ENCODE results near the gene HLF. TPM values are rescaled to one million over a fixed set of nuclear protein-coding genes. Genes with fewer than 3 reads are reported as not detected.

HLF gene
- total and polyA plus RNA-seq, 2 experiments from 2014 or later = 0.28 TPM; not detected in 1

- TF ChIP-seq, protein P1, sequence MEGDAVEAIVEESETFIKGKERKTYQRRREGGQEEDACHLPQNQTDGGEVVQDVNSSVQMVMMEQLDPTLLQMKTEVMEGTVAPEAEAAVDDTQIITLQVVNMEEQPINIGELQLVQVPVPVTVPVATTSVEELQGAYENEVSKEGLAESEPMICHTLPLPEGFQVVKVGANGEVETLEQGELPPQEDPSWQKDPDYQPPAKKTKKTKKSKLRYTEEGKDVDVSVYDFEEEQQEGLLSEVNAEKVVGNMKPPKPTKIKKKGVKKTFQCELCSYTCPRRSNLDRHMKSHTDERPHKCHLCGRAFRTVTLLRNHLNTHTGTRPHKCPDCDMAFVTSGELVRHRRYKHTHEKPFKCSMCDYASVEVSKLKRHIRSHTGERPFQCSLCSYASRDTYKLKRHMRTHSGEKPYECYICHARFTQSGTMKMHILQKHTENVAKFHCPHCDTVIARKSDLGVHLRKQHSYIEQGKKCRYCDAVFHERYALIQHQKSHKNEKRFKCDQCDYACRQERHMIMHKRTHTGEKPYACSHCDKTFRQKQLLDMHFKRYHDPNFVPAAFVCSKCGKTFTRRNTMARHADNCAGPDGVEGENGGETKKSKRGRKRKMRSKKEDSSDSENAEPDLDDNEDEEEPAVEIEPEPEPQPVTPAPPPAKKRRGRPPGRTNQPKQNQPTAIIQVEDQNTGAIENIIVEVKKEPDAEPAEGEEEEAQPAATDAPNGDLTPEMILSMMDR (conservative IDR thresholded peaks at IDR 0.05; ENCODE audit: low read depth in 2 of 2) = no peak
- no peak for TF ChIP-seq REST (IDR thresholded peaks at IDR 0.05; ENCODE audit: unreplicated experiment)
Observed at GRCh38 chr17:55321427-55322060, 56.8 kb downstream of the HLF start (continued).

DNA sequence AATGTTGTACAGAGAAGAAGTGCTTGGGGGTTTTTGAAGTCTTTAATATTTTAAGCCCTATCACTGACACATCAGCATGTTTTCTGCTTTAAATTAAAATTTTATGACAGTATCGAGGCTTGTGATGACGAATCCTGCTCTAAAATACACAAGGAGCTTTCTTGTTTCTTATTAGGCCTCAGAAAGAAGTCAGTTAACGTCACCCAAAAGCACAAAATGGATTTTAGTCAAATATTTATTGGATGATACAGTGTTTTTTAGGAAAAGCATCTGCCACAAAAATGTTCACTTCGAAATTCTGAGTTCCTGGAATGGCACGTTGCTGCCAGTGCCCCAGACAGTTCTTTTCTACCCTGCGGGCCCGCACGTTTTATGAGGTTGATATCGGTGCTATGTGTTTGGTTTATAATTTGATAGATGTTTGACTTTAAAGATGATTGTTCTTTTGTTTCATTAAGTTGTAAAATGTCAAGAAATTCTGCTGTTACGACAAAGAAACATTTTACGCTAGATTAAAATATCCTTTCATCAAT, 57.8 kb downstream of the HLF start:
- no peak overlapping the region for H3K27ac Mint-ChIP-seq
- H3K27me3 Mint-ChIP-seq (ENCODE audit: insufficient read depth, low read depth, poor library complexity) = no peaks in the 10 kb centered on the region
- TF ChIP-seq, protein P1 (conservative IDR thresholded peaks at IDR 0.05; ENCODE audit: low read depth in 2 of 2) = no peak
- TF ChIP-seq STAT1 (IDR thresholded peaks at IDR 0.05; ENCODE audit: unreplicated experiment) (no peak), EZH2 (IDR thresholded peaks at IDR 0.05; ENCODE audit: low read depth, unreplicated experiment) (no peak), REST (IDR thresholded peaks at IDR 0.05; ENCODE audit: unreplicated experiment) (no peak)
- TF ChIP-seq, protein P2, sequence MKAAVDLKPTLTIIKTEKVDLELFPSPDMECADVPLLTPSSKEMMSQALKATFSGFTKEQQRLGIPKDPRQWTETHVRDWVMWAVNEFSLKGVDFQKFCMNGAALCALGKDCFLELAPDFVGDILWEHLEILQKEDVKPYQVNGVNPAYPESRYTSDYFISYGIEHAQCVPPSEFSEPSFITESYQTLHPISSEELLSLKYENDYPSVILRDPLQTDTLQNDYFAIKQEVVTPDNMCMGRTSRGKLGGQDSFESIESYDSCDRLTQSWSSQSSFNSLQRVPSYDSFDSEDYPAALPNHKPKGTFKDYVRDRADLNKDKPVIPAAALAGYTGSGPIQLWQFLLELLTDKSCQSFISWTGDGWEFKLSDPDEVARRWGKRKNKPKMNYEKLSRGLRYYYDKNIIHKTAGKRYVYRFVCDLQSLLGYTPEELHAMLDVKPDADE (IDR thresholded peaks at IDR 0.05) = no peak

More for the DNA sequence above, 57.8 kb downstream of the HLF start:
- DNase-seq (ENCODE audit: low spot score) = no peak
- H3K9me2 ChIP-seq (ENCODE audit: insufficient read depth) = no peaks in the 10 kb centered on the region
- no peak overlapping the region for H3K27ac ChIP-seq (ENCODE audit: low read depth)
- no peaks in the 10 kb centered on the region for H3K4me1 ChIP-seq (ENCODE audit: insufficient read depth)
- H3F3A ChIP-seq (replicated peaks; ENCODE audit: low read depth) = no peaks in the 10 kb centered on the region
- no peaks in the 10 kb centered on the region for H3K4me1 Mint-ChIP-seq
- no peak overlapping the region for H3K4me3 ChIP-seq
- H4K20me1 ChIP-seq (replicated peaks; ENCODE audit: insufficient read depth) = no peaks in the 10 kb centered on the region
- no peak overlapping the region for H2AFZ ChIP-seq
- H3K27me3 ChIP-seq (ENCODE audit: insufficient read depth) = no peaks in the 10 kb centered on the region
- no peaks in the 10 kb centered on the region for H3K9me3 Mint-ChIP-seq
- no peaks in the 10 kb centered on the region for H3K36me3 ChIP-seq (ENCODE audit: insufficient read depth)
- no peaks in the 10 kb centered on the region for H3K79me2 ChIP-seq (replicated peaks; ENCODE audit: insufficient read depth)
- no peak for ATAC-seq
- H3K4me2 ChIP-seq = no peak overlapping the region
- no peaks in the 10 kb centered on the region for H3K36me3 Mint-ChIP-seq (ENCODE audit: low read depth)
- H3K4me3 Mint-ChIP-seq = no peak overlapping the region

All from GM23338 (cell line).